ENCODE measurements around the gene CCDC170.
"Not testable (repeated sequence)": the region's sequence is repeated elsewhere in the genome, so short reads cannot be mapped to it uniquely, and the experiment has no call there.

The CCDC170 gene, protein sequence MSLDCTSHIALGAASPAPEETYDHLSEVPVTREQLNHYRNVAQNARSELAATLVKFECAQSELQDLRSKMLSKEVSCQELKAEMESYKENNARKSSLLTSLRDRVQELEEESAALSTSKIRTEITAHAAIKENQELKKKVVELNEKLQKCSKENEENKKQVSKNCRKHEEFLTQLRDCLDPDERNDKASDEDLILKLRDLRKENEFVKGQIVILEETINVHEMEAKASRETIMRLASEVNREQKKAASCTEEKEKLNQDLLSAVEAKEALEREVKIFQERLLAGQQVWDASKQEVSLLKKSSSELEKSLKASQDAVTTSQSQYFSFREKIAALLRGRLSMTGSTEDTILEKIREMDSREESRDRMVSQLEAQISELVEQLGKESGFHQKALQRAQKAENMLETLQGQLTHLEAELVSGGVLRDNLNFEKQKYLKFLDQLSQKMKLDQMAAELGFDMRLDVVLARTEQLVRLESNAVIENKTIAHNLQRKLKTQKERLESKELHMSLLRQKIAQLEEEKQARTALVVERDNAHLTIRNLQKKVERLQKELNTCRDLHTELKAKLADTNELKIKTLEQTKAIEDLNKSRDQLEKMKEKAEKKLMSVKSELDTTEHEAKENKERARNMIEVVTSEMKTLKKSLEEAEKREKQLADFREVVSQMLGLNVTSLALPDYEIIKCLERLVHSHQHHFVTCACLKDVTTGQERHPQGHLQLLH

DNA sequence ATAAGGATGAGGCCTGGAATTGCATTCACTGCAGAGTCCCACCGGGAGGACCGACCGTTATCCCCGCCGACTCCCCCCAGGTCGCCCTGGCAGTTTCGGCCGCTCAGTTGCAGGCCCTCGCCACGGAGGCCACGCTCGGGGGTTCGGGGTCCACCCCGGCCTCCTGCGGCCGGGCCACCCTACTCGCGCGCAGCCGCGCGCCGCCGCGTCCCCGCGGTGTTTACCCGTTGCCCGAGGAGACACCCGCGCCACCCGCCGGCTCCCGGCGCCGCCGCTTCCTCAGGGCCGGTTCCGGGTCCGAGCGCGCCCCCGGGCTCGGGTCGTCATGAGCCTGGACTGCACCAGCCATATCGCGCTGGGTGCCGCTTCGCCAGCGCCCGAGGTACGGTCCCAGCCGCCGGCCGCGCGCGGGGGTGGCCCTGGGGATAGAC, at the start of gene CCDC170:
CCDC170 (plus strand) TSS at position 214 of the 431 bp plus-strand sequence; CDS start at position 326, 112 bp downstream.
- peak within 1 kb of the TSS; percentile 73 for H3K4me3 Mint-ChIP-seq
- no peaks in the 10 kb centered on the region for H3K9me3 Mint-ChIP-seq
- H3K36me3 Mint-ChIP-seq (ENCODE audit: low read depth), result no peaks in the 10 kb centered on the region
- peaks cover 19% of the 10 kb centered on the region for H3K4me1 Mint-ChIP-seq (ENCODE audit: low read depth)
- H3K27ac Mint-ChIP-seq, result no peak within 1 kb of the TSS
- peaks cover 58% of the 10 kb centered on the region for H3K27me3 Mint-ChIP-seq (ENCODE audit: low read depth)

DNA sequence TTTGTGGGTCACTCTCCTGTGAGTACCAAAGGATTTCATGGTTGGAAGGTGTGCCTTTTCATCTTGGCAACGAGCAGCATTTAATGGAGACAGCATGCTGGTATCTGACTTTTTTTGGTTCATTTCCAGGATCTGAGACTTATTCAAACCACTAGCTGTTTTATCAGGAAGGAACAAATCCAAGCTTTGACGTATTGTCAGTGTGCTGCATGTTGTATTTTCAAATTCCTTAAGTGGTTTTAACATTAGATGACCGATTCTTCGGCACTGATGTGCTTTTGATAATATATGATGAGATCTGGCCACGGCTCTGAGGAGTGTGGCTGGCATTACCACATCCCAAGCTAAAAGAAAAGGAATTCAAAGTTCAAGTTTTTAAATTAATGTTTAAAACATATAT, 48.3 kb upstream of the CCDC170 start:
- H3K9me3 Mint-ChIP-seq, result no peaks in the 10 kb centered on the region
- H3K4me3 Mint-ChIP-seq, result no peak overlapping the region
- peaks cover 9% of the 10 kb centered on the region for H3K36me3 Mint-ChIP-seq (ENCODE audit: low read depth)
- peaks cover 17% of the 10 kb centered on the region for H3K4me1 Mint-ChIP-seq (ENCODE audit: low read depth)
- no peaks in the 10 kb centered on the region for H3K27me3 Mint-ChIP-seq (ENCODE audit: low read depth)
- H3K27ac Mint-ChIP-seq, result no peak overlapping the region

DNA sequence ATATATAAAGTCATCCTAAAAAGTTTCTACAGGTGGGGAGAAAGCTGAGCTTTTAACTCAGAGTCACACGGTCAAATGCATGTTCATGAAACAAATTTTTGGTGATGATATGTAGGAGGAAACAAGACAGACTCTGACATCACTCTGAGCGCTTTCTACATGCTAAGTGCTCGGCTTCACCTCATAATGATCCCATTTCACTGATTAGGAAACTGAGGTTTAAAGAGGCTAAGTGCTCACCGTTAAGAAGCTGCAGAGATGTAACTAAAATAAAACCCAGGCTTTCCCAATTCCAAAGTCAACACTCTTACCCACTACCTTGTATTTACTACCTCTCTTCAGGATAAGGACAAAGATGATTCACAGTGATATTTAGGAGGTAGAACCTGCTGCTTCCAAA, 46.6 kb upstream of the CCDC170 start:
- no peaks in the 10 kb centered on the region for H3K9me3 Mint-ChIP-seq
- peaks cover 18% of the 10 kb centered on the region for H3K4me1 Mint-ChIP-seq (ENCODE audit: low read depth)
- no peak overlapping the region for H3K4me3 Mint-ChIP-seq
- H3K27me3 Mint-ChIP-seq (ENCODE audit: low read depth), result no peaks in the 10 kb centered on the region
- no peak overlapping the region for H3K27ac Mint-ChIP-seq
- peaks cover 7% of the 10 kb centered on the region for H3K36me3 Mint-ChIP-seq (ENCODE audit: low read depth)

DNA sequence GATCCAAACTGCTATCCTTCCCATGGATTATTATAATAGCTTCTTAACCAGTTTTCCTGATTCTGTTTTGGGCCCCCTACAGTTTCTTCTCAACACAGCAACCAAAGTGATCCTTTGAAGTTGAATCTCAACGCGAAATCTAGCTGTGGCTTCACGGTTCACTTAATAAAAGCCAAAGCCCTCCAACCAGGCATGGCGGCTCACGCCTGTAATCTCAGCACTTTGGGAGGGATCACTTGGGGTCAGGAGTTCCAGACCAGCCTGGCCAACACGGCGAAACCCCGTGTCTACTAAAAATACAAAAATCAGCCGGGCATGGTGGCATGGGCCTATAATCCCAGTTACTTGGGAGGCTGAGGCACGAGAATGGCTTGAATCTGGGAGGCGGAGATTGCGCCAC, 45.2 kb upstream of the CCDC170 start:
- Mint-ChIP-seq H3K27me3 (ENCODE audit: low read depth) (no peaks in the 10 kb centered on the region), H3K4me3 (no peak overlapping the region), H3K4me1 (ENCODE audit: low read depth) (peaks cover 23% of the 10 kb centered on the region), H3K36me3 (ENCODE audit: low read depth) (peaks cover 8% of the 10 kb centered on the region), H3K27ac (no peak overlapping the region), H3K9me3 (no peaks in the 10 kb centered on the region)

DNA sequence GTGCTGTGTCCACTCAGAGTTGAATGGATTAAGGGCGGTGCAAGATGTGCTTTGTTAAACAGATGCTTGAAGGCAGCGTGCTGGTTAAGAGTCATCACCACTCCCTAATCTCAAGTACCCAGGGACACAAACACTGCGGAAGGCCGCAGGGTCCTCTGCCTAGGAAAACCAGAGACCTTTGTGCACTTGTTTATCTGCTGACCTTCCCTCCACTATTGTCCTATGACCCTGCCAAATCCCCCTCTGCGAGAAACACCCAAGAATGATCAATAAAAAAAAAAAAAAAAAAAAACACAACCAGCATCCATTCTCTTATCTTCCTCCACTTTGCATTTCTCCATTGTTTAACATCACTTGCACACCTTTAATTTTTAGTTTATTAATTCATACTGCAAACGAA, 42.9 kb upstream of the CCDC170 start:
- Mint-ChIP-seq H3K27ac (peak overlapping the region; percentile 95), H3K4me1 (ENCODE audit: low read depth) (peaks cover 32% of the 10 kb centered on the region), H3K4me3 (peak overlapping the region; percentile 94), H3K36me3 (ENCODE audit: low read depth) (peaks cover 10% of the 10 kb centered on the region)
- not testable (repeated sequence) for H3K9me3 Mint-ChIP-seq; H3K27me3 Mint-ChIP-seq (ENCODE audit: low read depth)

DNA sequence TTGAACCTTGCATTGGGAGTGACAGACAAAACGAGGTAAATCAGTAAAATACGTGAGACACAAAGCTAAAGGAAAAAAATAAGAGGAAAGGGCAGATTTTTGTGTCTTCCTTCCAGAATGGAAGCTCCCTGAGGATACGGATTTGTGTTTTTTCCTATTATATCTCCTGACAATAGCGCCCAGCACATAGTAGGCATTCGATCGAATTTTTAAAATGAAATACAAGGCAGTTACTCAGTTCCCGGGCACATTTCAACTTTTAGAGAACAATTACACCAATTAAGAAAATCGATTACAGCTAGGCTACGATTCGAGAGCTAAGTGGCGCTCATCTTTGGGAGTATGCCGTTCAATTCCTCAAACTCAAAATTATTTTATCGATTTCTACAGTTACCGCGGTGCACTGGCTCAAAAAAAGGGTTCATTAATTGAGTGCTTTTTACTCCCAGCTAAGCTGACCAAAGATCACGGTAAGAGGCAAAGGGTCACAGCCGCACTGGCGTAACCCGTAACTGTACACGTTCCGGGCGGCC, 42.3 kb upstream of the CCDC170 start:
- H3K27ac Mint-ChIP-seq, result peak overlapping the region; percentile 95
- H3K9me3 Mint-ChIP-seq, result no peaks in the 10 kb centered on the region
- peak overlapping the region; percentile 94 for H3K4me3 Mint-ChIP-seq
- H3K4me1 Mint-ChIP-seq (ENCODE audit: low read depth), result peaks cover 35% of the 10 kb centered on the region
- H3K36me3 Mint-ChIP-seq (ENCODE audit: low read depth), result peaks cover 12% of the 10 kb centered on the region
- no peaks in the 10 kb centered on the region for H3K27me3 Mint-ChIP-seq (ENCODE audit: low read depth)

DNA sequence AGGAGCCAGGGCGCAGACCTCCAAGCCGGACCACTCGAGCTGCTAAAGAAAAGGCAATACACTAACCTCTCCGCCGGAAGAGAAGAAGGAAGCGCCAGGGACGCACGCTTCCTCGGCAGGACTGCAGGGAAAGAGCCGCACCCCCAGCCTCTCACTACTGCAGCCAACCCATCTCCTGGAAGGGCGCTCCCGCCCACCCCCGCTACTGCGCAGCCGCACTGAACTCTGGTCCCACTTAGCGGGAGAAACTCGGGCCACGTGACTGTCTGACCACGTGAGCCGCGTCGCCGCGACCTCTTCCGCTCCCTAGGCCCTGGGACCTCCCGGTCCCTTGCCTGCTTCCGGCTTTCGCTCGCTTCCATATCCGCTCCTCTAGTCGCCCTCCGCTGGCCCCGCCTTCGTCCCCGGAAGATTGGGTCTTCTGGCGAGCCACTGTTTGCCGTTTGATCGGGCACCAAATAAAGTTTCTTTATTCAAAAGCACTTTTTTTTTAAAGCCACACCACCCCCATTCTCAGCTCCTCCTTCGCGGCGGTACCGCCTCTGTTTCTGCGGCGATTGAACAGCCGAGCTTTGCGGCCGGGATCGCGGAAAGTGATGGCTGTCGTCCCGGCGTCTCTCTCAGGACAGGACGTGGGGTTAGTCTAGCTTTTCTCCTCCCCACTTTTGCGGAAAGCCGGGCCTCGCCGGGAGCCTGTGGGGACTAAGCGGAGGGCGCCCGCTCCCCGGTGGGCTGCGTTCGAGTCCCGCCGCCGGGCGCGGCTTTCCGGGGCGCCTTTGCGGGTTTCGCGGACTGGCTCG, 41.7 kb upstream of the CCDC170 start, which contains the start of gene RMND1:
RMND1 (minus strand) TSS at position 177 of the 800 bp plus-strand sequence. CDS start 6,315 bp downstream, outside the sequence.
- peak within 1 kb of the TSS; percentile 94 for H3K4me3 Mint-ChIP-seq
- no peaks in the 10 kb centered on the region for H3K27me3 Mint-ChIP-seq (ENCODE audit: low read depth)
- peak within 1 kb of the TSS; percentile 95 for H3K27ac Mint-ChIP-seq
- peaks cover 35% of the 10 kb centered on the region for H3K4me1 Mint-ChIP-seq (ENCODE audit: low read depth)
- peaks cover 12% of the 10 kb centered on the region for H3K36me3 Mint-ChIP-seq (ENCODE audit: low read depth)
- no peaks in the 10 kb centered on the region for H3K9me3 Mint-ChIP-seq

DNA sequence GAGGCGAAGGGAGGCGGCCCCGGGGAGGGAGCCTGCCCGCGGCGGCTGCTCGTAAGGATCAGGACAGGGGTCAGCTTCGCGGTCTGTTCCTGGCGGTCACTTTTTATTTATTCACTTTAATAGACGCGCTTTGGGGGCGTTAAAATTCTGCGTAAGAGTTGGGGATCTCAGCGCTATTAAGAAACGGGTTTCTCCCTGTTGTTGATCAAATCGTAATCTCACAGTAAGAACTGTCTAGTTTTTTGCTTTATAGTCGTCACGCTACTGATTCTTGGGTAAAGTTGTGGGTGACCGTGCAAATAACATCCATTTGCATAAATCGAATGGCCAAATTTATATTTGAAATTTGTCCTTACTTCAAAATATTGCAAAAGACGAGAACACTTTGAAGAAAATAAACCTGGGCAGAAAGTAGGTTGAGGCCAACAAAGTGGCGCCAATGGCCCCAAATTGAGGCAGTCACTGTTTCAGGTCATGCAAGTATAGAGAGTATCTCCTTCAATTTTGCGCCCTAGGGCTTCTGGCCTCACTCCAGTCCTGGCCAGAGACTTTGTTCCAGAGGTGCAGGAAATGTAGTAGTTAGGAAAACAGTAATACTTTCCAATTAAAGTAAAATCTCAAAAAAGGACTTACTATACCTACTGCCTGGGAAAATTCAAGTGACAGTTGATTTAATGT, 40.9 kb upstream of the CCDC170 start:
- Mint-ChIP-seq H3K9me3 (no peaks in the 10 kb centered on the region), H3K4me3 (peak overlapping the region; percentile 94), H3K27me3 (ENCODE audit: low read depth) (no peaks in the 10 kb centered on the region), H3K36me3 (ENCODE audit: low read depth) (peaks cover 16% of the 10 kb centered on the region), H3K4me1 (ENCODE audit: low read depth) (peaks cover 36% of the 10 kb centered on the region), H3K27ac (peak overlapping the region; percentile 95)

DNA sequence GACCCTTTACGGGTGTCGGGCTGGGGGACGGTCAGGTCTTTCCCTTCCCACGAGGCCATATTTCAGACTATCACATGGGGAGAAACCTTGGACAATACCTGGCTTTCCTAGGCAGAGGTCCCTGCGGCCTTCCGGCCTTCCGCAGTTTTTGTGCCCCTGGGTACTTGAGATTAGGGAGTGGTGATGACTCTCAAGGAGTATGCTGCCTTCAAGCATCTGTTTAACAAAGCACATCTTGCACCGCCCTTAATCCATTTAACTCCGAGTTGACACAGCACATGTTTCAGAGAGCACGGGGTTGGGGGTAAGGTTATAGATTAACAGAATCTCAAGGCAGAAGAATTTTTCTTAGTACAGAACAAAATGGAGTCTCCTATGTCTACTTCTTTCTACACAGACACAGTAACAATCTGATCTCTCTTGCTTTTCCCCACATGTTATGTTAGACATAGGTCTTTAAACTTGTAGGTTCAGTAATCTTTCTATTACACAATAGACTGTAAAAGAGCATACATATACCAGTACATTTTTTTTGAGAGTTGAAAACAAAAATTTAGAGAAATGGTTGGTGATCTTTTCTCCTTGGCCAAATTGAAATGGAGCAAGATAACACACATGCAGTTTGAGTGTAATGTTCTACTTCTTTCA, 37.9 kb upstream of the CCDC170 start:
- H3K9me3 Mint-ChIP-seq; H3K27me3 Mint-ChIP-seq (ENCODE audit: low read depth); H3K27ac Mint-ChIP-seq; H3K4me3 Mint-ChIP-seq: not testable (repeated sequence)
- H3K4me1 Mint-ChIP-seq (ENCODE audit: low read depth), result peaks cover 32% of the 10 kb centered on the region
- peaks cover 19% of the 10 kb centered on the region for H3K36me3 Mint-ChIP-seq (ENCODE audit: low read depth)

DNA sequence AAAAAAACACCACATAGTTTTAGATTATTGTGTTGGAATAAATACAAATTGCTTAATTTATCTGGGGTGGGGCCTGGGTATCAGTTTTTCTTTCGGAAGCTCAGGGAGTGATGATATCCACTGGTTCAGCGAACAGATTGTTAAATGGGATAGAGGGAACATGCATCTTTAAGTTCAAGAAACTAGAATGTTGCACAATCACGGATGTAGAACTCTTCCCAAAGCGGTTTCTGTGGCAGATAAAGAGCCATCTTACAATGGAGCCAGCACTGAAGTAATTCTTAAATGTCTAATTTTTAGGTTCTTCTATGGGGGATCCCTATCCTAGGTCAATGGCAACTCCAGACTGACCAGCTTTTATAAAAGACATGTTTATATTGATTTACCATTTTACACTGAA, 32.1 kb upstream of the CCDC170 start:
- Mint-ChIP-seq H3K36me3 (ENCODE audit: low read depth) (peaks cover 24% of the 10 kb centered on the region), H3K9me3 (no peaks in the 10 kb centered on the region), H3K27me3 (ENCODE audit: low read depth) (no peaks in the 10 kb centered on the region), H3K27ac (no peak overlapping the region), H3K4me3 (no peak overlapping the region), H3K4me1 (ENCODE audit: low read depth) (peaks cover 3% of the 10 kb centered on the region)

DNA sequence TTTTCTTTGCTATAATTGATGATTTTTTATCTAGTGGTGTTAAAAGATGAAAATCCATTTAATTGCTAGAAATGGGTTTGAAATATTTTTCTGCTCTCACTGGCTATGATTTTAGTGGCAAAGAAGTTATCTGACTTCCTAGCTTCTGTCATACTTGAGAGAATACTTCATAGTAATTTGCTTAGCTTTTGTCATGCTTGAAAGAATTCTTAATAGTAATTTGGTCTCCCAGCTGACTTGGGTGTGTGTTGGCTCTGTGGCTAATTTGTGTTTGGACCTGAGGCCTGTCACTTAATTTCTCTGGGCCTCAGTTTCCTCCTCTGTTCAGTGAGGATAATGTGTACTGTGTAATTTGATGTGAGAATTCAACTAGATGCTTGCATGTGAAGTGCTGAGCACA, 29.1 kb upstream of the CCDC170 start:
- H3K27ac Mint-ChIP-seq, result no peak overlapping the region
- H3K36me3 Mint-ChIP-seq (ENCODE audit: low read depth), result peaks cover 24% of the 10 kb centered on the region
- H3K4me3 Mint-ChIP-seq, result no peak overlapping the region
- no peaks in the 10 kb centered on the region for H3K27me3 Mint-ChIP-seq (ENCODE audit: low read depth)
- peaks cover 2% of the 10 kb centered on the region for H3K4me1 Mint-ChIP-seq (ENCODE audit: low read depth)
- H3K9me3 Mint-ChIP-seq, result no peaks in the 10 kb centered on the region

DNA sequence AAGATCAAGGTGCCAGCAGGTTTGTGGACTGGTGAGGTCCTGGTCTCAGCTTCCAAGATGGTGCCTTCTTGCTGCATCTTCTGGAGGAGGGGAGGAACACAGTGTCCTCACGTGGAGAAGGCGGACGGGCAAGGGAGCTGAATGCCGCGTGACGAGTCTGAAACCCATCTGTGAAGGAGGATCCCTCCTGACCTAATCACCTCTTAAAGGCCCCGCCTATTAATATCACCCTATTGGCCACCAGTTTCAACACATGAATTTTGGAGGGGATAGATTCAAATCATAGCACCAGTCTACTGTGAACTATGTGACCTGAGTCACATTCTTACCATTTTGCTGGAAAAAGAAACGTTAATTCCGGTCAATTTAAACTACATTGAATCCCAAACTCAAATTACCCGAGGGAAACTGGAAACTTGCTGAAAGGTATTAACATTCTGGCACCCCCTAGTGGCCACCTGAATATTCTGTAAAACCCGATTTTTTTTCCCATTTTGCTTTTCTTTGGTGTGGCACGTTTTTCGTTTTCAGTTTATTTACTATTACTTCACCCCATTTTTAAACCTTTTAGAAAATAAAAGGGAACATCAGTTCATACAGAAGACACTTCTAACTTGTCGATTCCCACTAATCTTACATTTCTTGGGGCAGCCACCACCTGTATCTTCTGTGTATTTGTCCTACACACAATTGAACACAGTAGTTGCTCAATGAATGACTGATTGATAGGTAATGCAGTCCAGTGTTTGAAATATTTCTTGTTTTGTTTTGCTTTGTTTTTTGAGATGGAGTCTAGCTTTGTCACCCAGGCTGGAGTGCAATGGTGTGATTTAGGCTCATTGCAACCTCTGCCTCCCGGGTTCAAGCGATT, 17.9 kb upstream of the CCDC170 start:
- Mint-ChIP-seq H3K27me3 (ENCODE audit: low read depth) (no peaks in the 10 kb centered on the region), H3K9me3 (no peaks in the 10 kb centered on the region), H3K4me1 (ENCODE audit: low read depth) (peaks cover 6% of the 10 kb centered on the region), H3K4me3 (no peak overlapping the region), H3K27ac (no peak overlapping the region), H3K36me3 (ENCODE audit: low read depth) (no peaks in the 10 kb centered on the region)

DNA sequence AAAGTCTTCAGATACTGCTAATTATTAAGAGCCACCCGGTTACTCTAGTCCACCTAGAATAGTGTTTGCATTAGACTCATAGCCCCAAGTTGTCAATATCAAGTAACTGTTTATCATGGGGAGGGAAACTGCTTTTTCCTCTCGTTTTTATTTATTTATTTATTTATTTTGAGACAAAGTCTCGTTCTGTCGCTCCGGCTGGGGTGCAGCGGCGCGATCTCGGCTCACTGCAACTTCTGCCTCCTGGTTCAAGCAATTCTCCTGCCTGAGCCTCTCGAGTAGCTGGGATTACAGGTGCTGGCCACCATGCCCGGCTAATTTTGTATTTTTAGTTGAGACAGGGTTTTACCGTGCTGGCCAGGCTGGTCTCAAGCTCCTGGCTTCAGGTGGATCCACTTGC, 16.1 kb upstream of the CCDC170 start:
- Mint-ChIP-seq H3K27ac (no peak overlapping the region), H3K4me1 (ENCODE audit: low read depth) (peaks cover 20% of the 10 kb centered on the region), H3K9me3 (no peaks in the 10 kb centered on the region), H3K4me3 (no peak overlapping the region), H3K27me3 (ENCODE audit: low read depth) (no peaks in the 10 kb centered on the region), H3K36me3 (ENCODE audit: low read depth) (no peaks in the 10 kb centered on the region)
